Panc1 (cell line): ENCODE measurements around the gene DNAJA3. TPM values are rescaled to one million over a fixed set of nuclear protein-coding genes. Genes with fewer than 3 reads are reported as not detected.

Source experiments
- ATAC-seq: fragments of 200-7000 bp; cut with Tn5 transposase; 2 replicates; pipeline ENCODE4 v1.9.1; 2020; ENCODE audit warnings: mild to moderate bottlenecking, moderate library complexity
- BruUV-seq: library from RNA; stranded (reverse); fragments of 400-500 nt; replicated peaks from 2 replicates; lab custom pipeline; 2021; lab: Mats Ljungman, UMichigan
- CTCF ChIA-PET: fragments of 300-600 bp; sonication (Branson Sonifier 250); formaldehyde crosslinking; loops from one replicate; lab custom pipeline; 2022; ENCODE audit warnings: antibody characterized with exemption; lab: Charles Lee
- POLR2A ChIA-PET: fragments of 300-600 bp; sonication (Branson Sonifier 250); formaldehyde crosslinking; loops from one replicate; lab custom pipeline; 2022; ENCODE audit warnings: antibody characterized with exemption; lab: Charles Lee
- DNase-seq: peaks from one replicate; pipeline ENCODE4 v3.0.0-alpha.2; 2010; ENCODE audit warnings: low read depth, low spot score
- H3K27ac ChIP-seq: 2 replicates; pipeline ENCODE4 v1.5.1; 2011; ENCODE audit warnings: mild to moderate bottlenecking, low read length, inconsistent platforms
- H3K27me3 ChIP-seq: fragments of 200-500 bp; sonication (Bioruptor generic); 2 replicates; pipeline ENCODE4 v1.6.0; 2014; ENCODE audit warnings: low read length, inconsistent platforms; ENCODE audit not compliant: control insufficient read depth, insufficient read depth
- H3K36me3 ChIP-seq: fragments of 200-500 bp; sonication (Bioruptor generic); 2 replicates; pipeline ENCODE4 v1.5.1; 2014; ENCODE audit warnings: inconsistent platforms, mild to moderate bottlenecking, low read length, moderate library complexity; ENCODE audit not compliant: control insufficient read depth, insufficient read depth
- H3K4me1 ChIP-seq: 2 replicates; pipeline ENCODE4 v1.5.1; 2011; ENCODE audit warnings: inconsistent platforms, mild to moderate bottlenecking, low read length, moderate library complexity; ENCODE audit not compliant: control insufficient read depth, insufficient read depth
- H3K4me3 ChIP-seq, 2 experiments: 2 replicates each; pipeline ENCODE4 v1.5.1; 2011 to 2012; ENCODE audit warnings: low read depth in 2 of 2, low read length in 2 of 2, mild to moderate bottlenecking in 2 of 2, inconsistent platforms in 1 of 2, moderate library complexity in 1 of 2
- H3K9me3 ChIP-seq: fragments of 200-500 bp; sonication (Bioruptor generic); 2 replicates; pipeline ENCODE4 v1.5.1; 2014; ENCODE audit warnings: low read depth, mild to moderate bottlenecking, inconsistent platforms, low read length, moderate library complexity; ENCODE audit not compliant: control insufficient read depth, insufficient read depth
- CTCF ChIP-seq: fragments of 450-650 bp; IDR thresholded peaks from 2 replicates; pipeline ENCODE4 v1.5.1; 2017; ENCODE audit warnings: mild to moderate bottlenecking
- POLR2AphosphoS5 ChIP-seq: IDR thresholded peaks from 2 replicates; pipeline ENCODE4 v1.6.1; 2012; ENCODE audit warnings: mild to moderate bottlenecking, low read depth, low read length, moderate library complexity
- REST ChIP-seq, 2 experiments: IDR thresholded peaks; 2 replicates each; pipeline ENCODE4 v1.6.1; 2011 to 2012; ENCODE audit warnings: low read depth in 2 of 2, control low read depth in 1 of 2, low read length in 1 of 2, mild to moderate bottlenecking in 1 of 2, moderate library complexity in 1 of 2; ENCODE audit not compliant: insufficient read depth in 1 of 2
- SIN3A ChIP-seq: IDR thresholded peaks from 2 replicates; pipeline ENCODE4 v1.6.1; 2012; ENCODE audit warnings: low read depth, mild to moderate bottlenecking, low read length, moderate library complexity, borderline replicate concordance; ENCODE audit not compliant: insufficient read depth
- TCF7L2 ChIP-seq: IDR thresholded peaks from 2 replicates; pipeline ENCODE4 v1.6.1; 2011; ENCODE audit warnings: mild to moderate bottlenecking, low read depth, low read length, inconsistent platforms
- in situ Hi-C: cut with HindIII; loops from 2 replicates; pipeline ENCODE4 v1.10.0; 2016; ENCODE audit warnings: low sequenced_read_pairs, low pct_unique_long_range_greater_than_20kb
- intact Hi-C: fragments of 100-400 bp; cut with micrococcal nuclease; formaldehyde crosslinking; loops from one replicate; pipeline ENCODE4 v1.10.0; 2022; ENCODE audit not compliant: unreplicated experiment
- total RNA-seq: library from RNA; stranded (reverse); gene quantifications from one replicate; pipeline ENCODE4 v1.2.1, GENCODE V29; 2021; ENCODE audit not compliant: unreplicated experiment

Gene DNAJA3
- total RNA-seq, 1 experiment from 2014 or later, result 68.7 TPM

GRCh38 chr16:4495766-4496165 is 70.1 kb downstream of the DNAJA3 start:
- ChIA-PET CTCF (interaction anchor here (0.7 kb wide), 1 partner anchor 11 kb away, joined by 5 read pairs; no protein-coding TSS in a partner anchor), POLR2A (no interaction called here)
- in situ Hi-C loops, result no loop called here
- peaks cover 21% of the 10 kb centered on the region for H3K4me1 ChIP-seq
- H3K27me3 ChIP-seq, result no peaks in the 10 kb centered on the region
- H3K27ac ChIP-seq, result no peak overlapping the region
- intact Hi-C loops, result no loop called here
- TF ChIP-seq CTCF (no peak), POLR2AphosphoS5 (no peak), REST (IDR thresholded peaks at IDR 0.05; ENCODE audit: insufficient read depth in 1 of 2, low read depth in 2 of 2, low read length in 1 of 2) (no peak), TCF7L2 (no peak)
- no peaks in the 10 kb centered on the region for H3K9me3 ChIP-seq
- BruUV-seq, result no TSS peak
- H3K4me3 ChIP-seq, result no peak overlapping the region
- DNase-seq (no peak), ATAC-seq (no peak)
- no peaks in the 10 kb centered on the region for H3K36me3 ChIP-seq

- TF ChIP-seq POLR2AphosphoS5 (no peak), TCF7L2 (no peak), CTCF (no peak), SIN3A (no peak), REST (IDR thresholded peaks at IDR 0.05; ENCODE audit: insufficient read depth in 1 of 2, low read depth in 2 of 2, low read length in 1 of 2) (no peak)
- no peak overlapping the region for H3K27ac ChIP-seq
- BruUV-seq, result no TSS peak
- no peaks in the 10 kb centered on the region for H3K36me3 ChIP-seq
- no peaks in the 10 kb centered on the region for H3K9me3 ChIP-seq
- ChIA-PET CTCF (interaction anchor here (0.7 kb wide), 1 partner anchor 11 kb away, joined by 5 read pairs; no protein-coding TSS in a partner anchor), POLR2A (interaction anchor here (0.6 kb wide), 1 partner anchor 54 kb away, joined by 4 read pairs; no protein-coding TSS in a partner anchor)
- H3K4me3 ChIP-seq, result no peak overlapping the region
- peaks cover 26% of the 10 kb centered on the region for H3K4me1 ChIP-seq
- in situ Hi-C loops (no loop called here), intact Hi-C loops (no loop called here)
- no peaks in the 10 kb centered on the region for H3K27me3 ChIP-seq
- ATAC-seq (peak; percentile 14; the same call in 1 of the 2 replicates), DNase-seq (no peak)
These were observed 70.6 kb downstream of the DNAJA3 start for GRCh38 chr16:4496305-4496704.
